HepG2 (cell line): ENCODE measurements around the gene MASP2. TPM values are rescaled to one million over a fixed set of nuclear protein-coding genes. Genes with fewer than 3 reads are reported as not detected.

Experiments used
- ATAC-seq: fragments of 200-7000 bp; cut with Tn5 transposase; 3 replicates; pipeline ENCODE4 v1.9.1; 2020; ENCODE audit warnings: mild to moderate bottlenecking, moderate library complexity
- BruUV-seq: library from RNA; stranded (reverse); fragments of 400-500 nt; replicated peaks from 2 replicates; lab custom pipeline; 2021; lab: Mats Ljungman, UMichigan
- CTCF ChIA-PET: fragments of 300-600 bp; formaldehyde crosslinking; extraction: SDS; loops from one replicate; lab custom pipeline; 2021; ENCODE audit warnings: low total read pairs, inconsistent platforms, low intra/inter-chr PET ratio; lab: Yijun Ruan, JAX
- POLR2A ChIA-PET: fragments of 350-600 bp; sonication (Branson Sonifier 250); formaldehyde crosslinking; loops from one replicate; lab custom pipeline; 2020; ENCODE audit warnings: antibody characterized with exemption, inconsistent platforms; lab: Yijun Ruan, JAX
- DNase-seq: peaks from one replicate; pipeline ENCODE4 v3.0.0-alpha.2; 2015; ENCODE audit warnings: low spot score
- FAIRE-seq: peaks from 3 replicates; lab custom pipeline; 2011; peaks lifted over from hg19 to GRCh38; lab: Jason Lieb, UNC
- H2AFZ ChIP-seq: one replicate; pipeline ENCODE4 v1.6.1; 2011; ENCODE audit warnings: low read length, inconsistent platforms
- H3K27ac ChIP-seq: fragments of 300-600 bp; 3 replicates; pipeline ENCODE4 v1.8.0; 2011; ENCODE audit warnings: mixed run types, mild to moderate bottlenecking, mixed read lengths, low read length, inconsistent platforms; ENCODE audit not compliant: insufficient read depth; ENCODE audit errors: extremely low read length
- H3K27me3 ChIP-seq, 2 experiments: fragments of 200-600 bp in 1 of 2; 2 replicates in 1 of 2; 3 replicates in 1 of 2; pipeline versions ENCODE4 v1.6.0 to v1.8.0; 2011; ENCODE audit warnings: low read length in 2 of 2, mild to moderate bottlenecking in 2 of 2, moderate library complexity in 2 of 2, inconsistent platforms in 1 of 2; ENCODE audit not compliant: insufficient read depth in 2 of 2, control insufficient read depth in 1 of 2
- H3K36me3 ChIP-seq, 2 experiments: fragments of 200-600 bp in 1 of 2; replicated peaks in 1 of 2; 2 replicates in 1 of 2; 3 replicates in 1 of 2; pipeline versions ENCODE4 v1.5.1 to v1.8.0; 2011; ENCODE audit warnings: low read length in 2 of 2, inconsistent platforms in 1 of 2; ENCODE audit not compliant: insufficient read depth in 2 of 2, control insufficient read depth in 1 of 2
- H3K4me1 ChIP-seq: 2 replicates; pipeline ENCODE4 v1.5.1; 2012; ENCODE audit warnings: low read length, inconsistent platforms; ENCODE audit not compliant: insufficient read depth
- H3K4me2 ChIP-seq: 2 replicates; pipeline ENCODE4 v1.6.0; 2011; ENCODE audit warnings: low read depth, low read length, inconsistent platforms
- H3K4me3 ChIP-seq, 3 experiments: fragments of 200-600 bp in 1 of 3; sonication (generic), shearing (Covaris generic) in 1 of 3; replicated peaks in 1 of 3; 2 replicates each; pipeline ENCODE4 v1.5.1; 2011 to 2016; ENCODE audit warnings: low read length in 3 of 3, inconsistent platforms in 2 of 3, low read depth in 2 of 3, mild to moderate bottlenecking in 2 of 3, control low read depth in 1 of 3, mixed read lengths in 1 of 3; ENCODE audit not compliant: insufficient read depth in 1 of 3
- H3K79me2 ChIP-seq: one replicate; pipeline ENCODE4 v1.6.1; 2011; ENCODE audit warnings: low read length, inconsistent platforms; ENCODE audit not compliant: insufficient read depth
- H3K9ac ChIP-seq: 2 replicates; pipeline ENCODE4 v1.6.0; 2011; ENCODE audit warnings: mild to moderate bottlenecking, low read depth, low read length, inconsistent platforms; ENCODE audit not compliant: insufficient read depth
- H3K9me3 ChIP-seq: 2 replicates; pipeline ENCODE4 v1.5.1; 2012; ENCODE audit warnings: mild to moderate bottlenecking, low read length
- H4K20me1 ChIP-seq: 2 replicates; pipeline ENCODE4 v1.6.0; 2011; ENCODE audit warnings: inconsistent platforms, mild to moderate bottlenecking, low read length, moderate library complexity; ENCODE audit not compliant: insufficient read depth
- ARID2 ChIP-seq: sonication (generic); formaldehyde crosslinking; IDR thresholded peaks from 2 replicates; pipeline ENCODE4 v1.8.1; 2022; ENCODE audit warnings: mild to moderate bottlenecking, missing genetic modification reagents, borderline replicate concordance
- IRX3 ChIP-seq: sonication (generic); formaldehyde crosslinking; IDR thresholded peaks from 2 replicates; pipeline ENCODE4 v1.8.1; 2023; ENCODE audit warnings: mild to moderate bottlenecking, low read depth, missing genetic modification reagents, borderline replicate concordance
- KAT2B ChIP-seq: fragments of 150-350 bp; IDR thresholded peaks from 2 replicates; pipeline ENCODE4 v1.6.1; 2014; ENCODE audit warnings: low read depth, low read length, borderline replicate concordance
- NFIB ChIP-seq: sonication (generic); formaldehyde crosslinking; IDR thresholded peaks from 2 replicates; pipeline ENCODE4 v1.9.0; 2021; ENCODE audit warnings: missing genetic modification reagents, mild to moderate bottlenecking, borderline replicate concordance
- PHF21A ChIP-seq: sonication (generic); formaldehyde crosslinking; IDR thresholded peaks from 2 replicates; pipeline ENCODE4 v1.5.0; 2020; ENCODE audit warnings: mild to moderate bottlenecking, missing genetic modification reagents
- SRSF9 ChIP-seq: fragments of 200-400 bp; formaldehyde crosslinking; IDR thresholded peaks from 2 replicates; pipeline ENCODE4 v1.6.1; 2018; ENCODE audit warnings: borderline replicate concordance, mild to moderate bottlenecking, low read depth, low read length; ENCODE audit not compliant: insufficient read depth, poor library complexity, severe bottlenecking
- TBX2 ChIP-seq: sonication (generic); formaldehyde crosslinking; IDR thresholded peaks from 2 replicates; pipeline ENCODE4 v1.5.0; 2020; ENCODE audit warnings: missing genetic modification reagents, mild to moderate bottlenecking, borderline replicate concordance
- ZNF343 ChIP-seq: sonication (generic); formaldehyde crosslinking; IDR thresholded peaks from 2 replicates; pipeline ENCODE4 v1.4.0; 2020; ENCODE audit warnings: mild to moderate bottlenecking, missing genetic modification reagents
- ZNF382 ChIP-seq: sonication (generic); formaldehyde crosslinking; IDR thresholded peaks from 2 replicates; pipeline ENCODE4 v1.5.0; 2020; ENCODE audit warnings: missing genetic modification reagents, mild to moderate bottlenecking, borderline replicate concordance
- ZNF562 ChIP-seq: sonication (generic); formaldehyde crosslinking; IDR thresholded peaks from 2 replicates; pipeline ENCODE4 v1.8.0; 2022; ENCODE audit warnings: missing genetic modification reagents, borderline replicate concordance
- ZNF607 ChIP-seq: sonication (generic); formaldehyde crosslinking; IDR thresholded peaks from 2 replicates; pipeline ENCODE4 v1.5.1; 2020; ENCODE audit warnings: missing genetic modification reagents, mild to moderate bottlenecking, borderline replicate concordance
- ZNF740 ChIP-seq: sonication (generic); formaldehyde crosslinking; IDR thresholded peaks from 2 replicates; pipeline ENCODE4 v1.4.0; 2020; ENCODE audit warnings: missing genetic modification reagents
- WGBS: methylation state at CpG from one replicate; pipeline ENCODE4 v1.1.6; 2017; ENCODE audit warnings: low lambda C conversion rate; 5-methylcytosine and 5-hydroxymethylcytosine counted together
- in situ Hi-C: cut with HindIII; loops from 2 replicates; pipeline ENCODE4 v1.10.0; 2017; ENCODE audit warnings: low pct_unique_long_range_greater_than_20kb; ENCODE audit not compliant: extremely low pct_ligation_motif_present
- intact Hi-C: fragments of 100-400 bp; cut with micrococcal nuclease; formaldehyde crosslinking; loops from one replicate; pipeline ENCODE4 v1.10.0; 2022; ENCODE audit not compliant: unreplicated experiment
- polyA plus RNA-seq, 8 experiments: library from polyadenylated mRNA; depleted of rRNA in 3 of 8; stranded (reverse) in 7 of 8; unstranded in 1 of 8; fragments of >200 nt; fragmentation: Illumina TruSeq in 4 of 8; extraction: Trizol in 4 of 8; gene quantifications; 2 replicates each; pipeline versions ENCODE4 v1.2.1 to v1.2.3, GENCODE V29; 2011 to 2016; ENCODE audit warnings: low read depth in 4 of 8, missing spikeins in 1 of 8, mixed read lengths in 1 of 8; ENCODE audit not compliant: insufficient read depth in 1 of 8
- total RNA-seq, 5 experiments: library from RNA; depleted of rRNA; stranded (reverse); fragments of >200 nt; fragmentation: Illumina TruSeq; extraction: Trizol; gene quantifications; 2 replicates each; pipeline ENCODE4 v1.2.3, GENCODE V29; 2016; ENCODE audit warnings: low read depth in 1 of 5

Gene MASP2
- total and polyA plus RNA-seq, 2 of the 13 experiments (the other 11 are each of a cell fraction or from before 2014, with no cell fraction given): 7.1 to 11.8 TPM

GRCh38 chr1:11013160-11013531 lies 33.9 kb downstream of the MASP2 start:
- H3K9me3 ChIP-seq: no peaks in the 10 kb centered on the region
- POLR2A ChIA-PET: interaction anchor here (0.8 to 2.7 kb wide), 2 partner anchors 11 to 33 kb away, joined by 3 to 13 read pairs; partner anchors contain the start of gene MASP2
- peaks cover 8 to 34% of the 10 kb centered on the region in 2 experiments for H3K36me3 ChIP-seq
- H3K79me2 ChIP-seq: peaks cover 35% of the 10 kb centered on the region
- no peaks in the 10 kb centered on the region; a peak in 1 of 5 replicates for H3K27me3 ChIP-seq
- H3K4me2 ChIP-seq: peak overlapping the region; percentile 98
- intact Hi-C loops: no loop called here
- TF ChIP-seq IRX3: no peak
- no peak for TF ChIP-seq TBX2 (CRISPR knock-in tag)
- no peak for TF ChIP-seq ZNF343
- no peak for TF ChIP-seq ARID2 (CRISPR knock-in tag)
- TF ChIP-seq ZNF562 (CRISPR knock-in tag): no peak
- TF ChIP-seq PHF21A (CRISPR knock-in tag): no peak
- TF ChIP-seq KAT2B: no peak
- no peak for TF ChIP-seq SRSF9
- TF ChIP-seq ZNF607 (CRISPR knock-in tag): no peak
- TF ChIP-seq NFIB: no peak
- TF ChIP-seq ZNF382 (CRISPR knock-in tag): no peak
- no peak for TF ChIP-seq ZNF740
- no TSS peak for BruUV-seq
- no peak overlapping the region for H2AFZ ChIP-seq
- H3K27ac ChIP-seq: peak overlapping the region; percentile 99
- WGBS: 0% methylated on average over 8 of the region's 11 CpGs
- peak; percentile 8 for FAIRE-seq
- ATAC-seq: peak; percentile 37
- H3K4me1 ChIP-seq: peaks cover 40% of the 10 kb centered on the region
- peak overlapping the region; percentile 83 to 100 (median 99) for H3K4me3 ChIP-seq
- DNase-seq: peak; percentile 27
- CTCF ChIA-PET: no interaction called here
- H4K20me1 ChIP-seq: peaks cover 32% of the 10 kb centered on the region
- peak overlapping the region; percentile 100 for H3K9ac ChIP-seq
- in situ Hi-C loops: no loop called here
